ENCODE results near the gene CCDC134.

Gene CCDC134

DNA sequence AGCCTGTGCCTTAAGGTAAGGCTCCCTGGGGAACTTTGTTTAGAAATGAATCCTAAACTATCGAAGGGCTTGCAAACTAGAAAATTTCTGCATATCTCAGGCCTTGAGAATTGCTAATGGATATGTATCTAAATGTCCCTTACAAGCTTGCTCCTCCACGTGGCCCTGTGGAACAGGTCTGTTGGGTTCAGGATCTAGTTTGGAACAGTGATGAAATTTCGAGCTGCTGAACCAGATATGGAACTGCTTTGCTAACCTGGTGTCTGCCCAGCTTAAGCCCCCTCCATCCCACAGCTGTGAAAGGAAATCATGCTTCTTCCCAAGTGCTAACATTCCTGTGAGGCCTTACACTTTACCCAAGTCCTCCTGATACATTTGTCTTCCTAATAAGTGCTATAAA lies 44.0 kb downstream of the CCDC134 start:
- H3K4me2 ChIP-seq (ENCODE audit: low read length), result peak overlapping the region; percentile 59; the same call in 1 of the 2 replicates
- H3K4me3 ChIP-seq (ENCODE audit: low read depth, low read length, poor library complexity, severe bottlenecking), result no peak overlapping the region

DNA sequence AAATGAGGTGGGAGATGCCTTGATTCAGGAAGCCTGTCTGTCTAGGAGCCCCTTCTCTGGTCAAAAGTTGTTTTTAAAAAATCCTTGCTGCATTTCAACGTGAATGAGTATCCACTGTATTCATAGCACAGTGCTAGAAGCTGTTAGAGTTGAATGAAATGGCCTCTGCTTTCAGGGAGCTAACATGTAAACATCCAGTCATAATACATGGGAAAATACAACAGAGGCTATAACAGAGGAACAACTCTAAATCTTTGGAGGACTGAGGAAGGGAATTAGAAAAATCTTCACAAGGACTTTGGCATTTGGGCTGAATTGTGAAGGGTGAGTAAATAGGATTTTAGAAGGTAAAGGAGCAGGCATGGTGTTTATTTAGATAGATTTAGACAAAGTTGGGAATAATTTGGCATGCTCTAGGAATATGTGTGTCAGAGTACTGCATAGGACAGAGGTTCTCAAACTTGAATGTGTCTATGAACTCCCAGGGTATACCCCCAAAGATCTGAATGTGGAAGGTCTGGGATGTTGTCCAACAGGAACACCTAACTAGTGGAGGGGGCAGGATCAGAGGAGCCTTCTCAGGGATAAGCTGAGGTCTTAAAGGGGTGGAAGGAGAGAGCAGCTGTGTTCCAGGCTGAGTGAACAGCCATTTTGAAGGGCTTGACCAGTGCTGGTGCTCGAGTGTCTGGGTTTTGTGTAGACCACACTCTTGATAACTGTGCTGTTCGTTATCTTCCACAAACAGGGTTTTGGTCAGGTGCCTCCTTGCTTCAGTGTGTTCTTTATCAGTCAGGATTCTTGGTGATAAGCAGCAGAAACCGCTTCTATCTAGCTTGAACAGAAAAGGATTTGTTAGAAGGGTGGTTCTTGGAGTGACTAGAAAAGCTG lies 45.1 kb downstream of the CCDC134 start:
- Histone ChIP-seq H3K4me1 (ENCODE audit: insufficient read depth, low read length, severe bottlenecking) (peaks cover 78% of the 10 kb centered on the region), H3F3A (ENCODE audit: insufficient read depth, low read length) (0 out of 2 replicates have a peak, but pooled peaks cover 2% of the 10 kb centered on the region), H4K20me1 (ENCODE audit: insufficient read depth, low read length) (no peaks in the 10 kb centered on the region)

More for the DNA sequence above, 44.0 kb downstream of the CCDC134 start:
- Histone ChIP-seq H3K9me2 (ENCODE audit: low read depth, low read length) (no peaks in the 10 kb centered on the region), H3K27ac (ENCODE audit: low read depth, low read length, poor library complexity, severe bottlenecking) (peak overlapping the region; percentile 55), H4K20me1 (ENCODE audit: insufficient read depth, low read length) (no peaks in the 10 kb centered on the region), H3K9me3 (ENCODE audit: low read length) (no peaks in the 10 kb centered on the region), H3K36me3 (ENCODE audit: insufficient read depth, low read length) (peaks cover 77% of the 10 kb centered on the region), H3K9ac (ENCODE audit: low read length) (peak overlapping the region; percentile 11; the same call in 1 of the 2 replicates), H3K79me2 (ENCODE audit: insufficient read depth, low read length) (peaks cover 100% of the 10 kb centered on the region), H3F3A (ENCODE audit: insufficient read depth, low read length) (0 out of 2 replicates have a peak, but pooled peaks cover 2% of the 10 kb centered on the region), H2AFZ (ENCODE audit: low read length) (no peak overlapping the region), H3K27me3 (ENCODE audit: insufficient read depth, low read length) (no peaks in the 10 kb centered on the region), H3K4me1 (ENCODE audit: insufficient read depth, low read length, severe bottlenecking) (peaks cover 89% of the 10 kb centered on the region)
- TF ChIP-seq, protein P1, sequence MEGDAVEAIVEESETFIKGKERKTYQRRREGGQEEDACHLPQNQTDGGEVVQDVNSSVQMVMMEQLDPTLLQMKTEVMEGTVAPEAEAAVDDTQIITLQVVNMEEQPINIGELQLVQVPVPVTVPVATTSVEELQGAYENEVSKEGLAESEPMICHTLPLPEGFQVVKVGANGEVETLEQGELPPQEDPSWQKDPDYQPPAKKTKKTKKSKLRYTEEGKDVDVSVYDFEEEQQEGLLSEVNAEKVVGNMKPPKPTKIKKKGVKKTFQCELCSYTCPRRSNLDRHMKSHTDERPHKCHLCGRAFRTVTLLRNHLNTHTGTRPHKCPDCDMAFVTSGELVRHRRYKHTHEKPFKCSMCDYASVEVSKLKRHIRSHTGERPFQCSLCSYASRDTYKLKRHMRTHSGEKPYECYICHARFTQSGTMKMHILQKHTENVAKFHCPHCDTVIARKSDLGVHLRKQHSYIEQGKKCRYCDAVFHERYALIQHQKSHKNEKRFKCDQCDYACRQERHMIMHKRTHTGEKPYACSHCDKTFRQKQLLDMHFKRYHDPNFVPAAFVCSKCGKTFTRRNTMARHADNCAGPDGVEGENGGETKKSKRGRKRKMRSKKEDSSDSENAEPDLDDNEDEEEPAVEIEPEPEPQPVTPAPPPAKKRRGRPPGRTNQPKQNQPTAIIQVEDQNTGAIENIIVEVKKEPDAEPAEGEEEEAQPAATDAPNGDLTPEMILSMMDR (IDR thresholded peaks at IDR 0.05; ENCODE audit: low read length), result no peak
- no peak for TF ChIP-seq EZH2 (IDR thresholded peaks at IDR 0.05; ENCODE audit: borderline replicate concordance, low read length)

DNA sequence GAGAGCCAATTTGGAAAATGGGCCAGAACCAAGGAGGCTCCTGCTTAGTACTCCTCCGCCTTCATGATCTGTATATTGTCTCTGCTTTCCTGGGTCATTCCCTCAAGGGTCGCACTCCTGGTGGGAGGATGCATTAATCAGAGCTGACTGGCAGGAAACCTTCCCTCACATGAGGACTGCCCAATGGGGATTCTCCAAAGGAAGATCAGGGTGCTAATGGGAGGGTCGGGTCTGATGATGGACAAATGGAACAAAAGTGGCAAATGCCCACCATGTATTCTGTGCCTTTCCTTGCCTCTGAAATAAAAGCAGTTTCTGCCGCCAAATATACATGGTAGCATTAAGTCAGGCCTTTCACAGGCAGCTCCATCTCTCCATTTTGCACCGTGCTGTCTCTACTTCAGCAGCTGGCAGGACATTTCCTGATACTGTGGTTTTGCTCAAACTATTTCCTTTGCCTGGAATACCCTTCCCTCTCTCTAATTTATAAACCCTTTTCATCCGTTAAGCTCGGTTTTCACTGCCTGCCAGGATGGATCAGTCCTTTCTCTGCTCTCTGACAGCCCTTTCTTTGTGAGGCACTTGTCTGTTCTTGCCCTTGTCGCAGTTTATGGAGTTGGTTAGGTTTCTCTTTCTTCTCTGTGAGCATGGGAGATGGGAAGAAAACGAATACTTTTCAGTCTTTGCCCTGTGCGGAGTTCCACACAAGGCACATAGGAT lies 45.9 kb downstream of the CCDC134 start:
- no peaks in the 10 kb centered on the region for H3F3A ChIP-seq (ENCODE audit: insufficient read depth, low read length)
- peak overlapping the region; percentile 59 for H3K4me2 ChIP-seq (ENCODE audit: low read length)
- peak overlapping the region; percentile 34 for H3K4me3 ChIP-seq (ENCODE audit: low read depth, low read length, poor library complexity, severe bottlenecking)
- peak overlapping the region; percentile 55 for H3K27ac ChIP-seq (ENCODE audit: low read depth, low read length, poor library complexity, severe bottlenecking)
- H3K9me3 ChIP-seq (ENCODE audit: low read length), result no peaks in the 10 kb centered on the region
- H2AFZ ChIP-seq (ENCODE audit: low read length), result no peak overlapping the region
- H3K27me3 ChIP-seq (ENCODE audit: insufficient read depth, low read length), result no peaks in the 10 kb centered on the region
- peaks cover 99% of the 10 kb centered on the region for H3K79me2 ChIP-seq (ENCODE audit: insufficient read depth, low read length)
- no peaks in the 10 kb centered on the region for H4K20me1 ChIP-seq (ENCODE audit: insufficient read depth, low read length)
- H3K4me1 ChIP-seq (ENCODE audit: insufficient read depth, low read length, severe bottlenecking), result peaks cover 70% of the 10 kb centered on the region
- H3K9me2 ChIP-seq (ENCODE audit: low read depth, low read length), result no peaks in the 10 kb centered on the region
- no peak for TF ChIP-seq EZH2 (IDR thresholded peaks at IDR 0.05; ENCODE audit: borderline replicate concordance, low read length)
- TF ChIP-seq, protein P1 (IDR thresholded peaks at IDR 0.05; ENCODE audit: low read length), result no peak
- H3K9ac ChIP-seq (ENCODE audit: low read length), result peak overlapping the region; percentile 38; the same call in 1 of the 2 replicates
- peaks cover 76% of the 10 kb centered on the region for H3K36me3 ChIP-seq (ENCODE audit: insufficient read depth, low read length)

More for the DNA sequence above, 45.1 kb downstream of the CCDC134 start:
- peaks cover 99% of the 10 kb centered on the region for H3K79me2 ChIP-seq (ENCODE audit: insufficient read depth, low read length)
- H3K27ac ChIP-seq (ENCODE audit: low read depth, low read length, poor library complexity, severe bottlenecking), result peak overlapping the region; percentile 55
- H3K9ac ChIP-seq (ENCODE audit: low read length), result peak overlapping the region; percentile 38; the same call in 1 of the 2 replicates
- no peaks in the 10 kb centered on the region for H3K9me3 ChIP-seq (ENCODE audit: low read length)
- H3K9me2 ChIP-seq (ENCODE audit: low read depth, low read length), result no peaks in the 10 kb centered on the region
- peaks cover 76% of the 10 kb centered on the region for H3K36me3 ChIP-seq (ENCODE audit: insufficient read depth, low read length)
- TF ChIP-seq EZH2 (IDR thresholded peaks at IDR 0.05; ENCODE audit: borderline replicate concordance, low read length), result no peak
- TF ChIP-seq, protein P1 (IDR thresholded peaks at IDR 0.05; ENCODE audit: low read length), result no peak
- no peaks in the 10 kb centered on the region for H3K27me3 ChIP-seq (ENCODE audit: insufficient read depth, low read length)
- no peak overlapping the region for H2AFZ ChIP-seq (ENCODE audit: low read length)
- H3K4me3 ChIP-seq (ENCODE audit: low read depth, low read length, poor library complexity, severe bottlenecking), result peak overlapping the region; percentile 34
- H3K4me2 ChIP-seq (ENCODE audit: low read length), result peak overlapping the region; percentile 59
